HUDEP-2 (cell line): ENCODE results near the gene RFX1.
"Not testable (repeated sequence)": the region's sequence is repeated elsewhere in the genome, so short reads cannot be mapped to it uniquely, and the experiment has no call there.

Experiments used
- DNase-seq, 76 experiments: peaks; one replicate each; lab custom pipeline; 2025; ENCODE audit not compliant: unreplicated experiment in 76 of 76; lab: John Stamatoyannopoulos, UW

The RFX1 gene

GRCh38 chr19:13938301-13939064, 67.6 kb downstream of the RFX1 start, which contains the start of gene PODNL1:
PODNL1 (minus strand) TSS chr19:13938417; CDS start chr19:13938181, 236 bp downstream.
- DNase-seq = no peak

GRCh38 chr19:13937479-13938300, 68.4 kb downstream of the RFX1 start:
- DNase-seq = no peak

- no peak for DNase-seq
Observed at GRCh38 chr19:13935765-13936510, 70.2 kb downstream of the RFX1 start.

- no peak for DNase-seq
Observed at GRCh38 chr19:13934785-13935109, 71.4 kb downstream of the RFX1 start.

GRCh38 chr19:13932911-13933393, 73.2 kb downstream of the RFX1 start:
- DNase-seq = no peak

GRCh38 chr19:13932149-13932637, 73.9 kb downstream of the RFX1 start:
- DNase-seq = no peak

- no peak for DNase-seq
Observed at GRCh38 chr19:13931391-13932148, 74.5 kb downstream of the RFX1 start.

GRCh38 chr19:13930402-13930801, 75.7 kb downstream of the RFX1 start:
- DNase-seq = no peak

GRCh38 chr19:13929956-13930355, 76.2 kb downstream of the RFX1 start:
- DNase-seq = no peak

GRCh38 chr19:13929340-13929739, 76.8 kb downstream of the RFX1 start:
- no peak for DNase-seq

- no peak for DNase-seq
Observed at GRCh38 chr19:13926715-13927114, 79.4 kb downstream of the RFX1 start.

- no peak for DNase-seq
Observed at GRCh38 chr19:13926010-13926409, 80.1 kb downstream of the RFX1 start.

- no peak for DNase-seq
Observed at GRCh38 chr19:13923194-13923987, 82.7 kb downstream of the RFX1 start.

- not testable (repeated sequence) for DNase-seq
Observed at GRCh38 chr19:13922118-13922517, 84.0 kb downstream of the RFX1 start.

GRCh38 chr19:13920940-13921747, 85.0 kb downstream of the RFX1 start:
- DNase-seq = peak in 41 of 76 experiments; percentile 2 to 61 (median 31)

- DNase-seq = no peak
Observed at GRCh38 chr19:13920524-13920923, 85.6 kb downstream of the RFX1 start.

- peak in 2 of 76 experiments; percentile 14 to 23 for DNase-seq
Observed at GRCh38 chr19:13918726-13919411, 87.3 kb downstream of the RFX1 start.

- DNase-seq = no peak
Observed at GRCh38 chr19:13917888-13918406, 88.2 kb downstream of the RFX1 start.
